A549 (cell line): Measurements from ENCODE around the gene GPX5. TPM values are rescaled to one million over a fixed set of nuclear protein-coding genes. Genes with fewer than 3 reads are reported as not detected.

Experiments used
- ATAC-seq, 2 experiments: fragments of 200-7000 bp in 1 of 2; fragments of >200 bp in 1 of 2; cut with Nextera tagmentation in 1 of 2; cut with Tn5 transposase in 1 of 2; 3 replicates each; pipeline versions ENCODE4 v1.8.0 to v1.9.1; 2018 to 2020; ENCODE audit warnings: mild to moderate bottlenecking in 1 of 2, moderate library complexity in 1 of 2
- CTCF ChIA-PET: fragments of 300-600 bp; sonication (Branson Sonifier 250); formaldehyde crosslinking; extraction: SDS; loops from one replicate; lab custom pipeline; 2021; ENCODE audit warnings: antibody characterized with exemption, inconsistent platforms; lab: Yijun Ruan, JAX
- POLR2A ChIA-PET: fragments of 350-600 bp; formaldehyde crosslinking; extraction: SDS; loops from one replicate; lab custom pipeline; 2021; ENCODE audit warnings: antibody characterized with exemption, inconsistent platforms; lab: Yijun Ruan, JAX
- DNase-seq, 2 experiments: peaks; one replicate each; pipeline versions ENCODE4 v3.0.0 to v3.0.0-alpha.2; 2011 to 2016; ENCODE audit warnings: low read depth in 1 of 2, low spot score in 1 of 2
- FAIRE-seq: peaks from 2 replicates; lab custom pipeline; 2011; peaks lifted over from hg19 to GRCh38; lab: Jason Lieb, UNC
- H3K27ac ChIP-seq, 2 experiments: fragments of >200 bp; sonication (Bioruptor Twin); formaldehyde crosslinking; 3 replicates each; pipeline ENCODE4 v1.5.1; 2016 to 2017
- H3K4me1 ChIP-seq: fragments of >200 bp; sonication (Bioruptor Twin); formaldehyde crosslinking; 3 replicates; pipeline ENCODE4 v1.6.1; 2016
- H3K4me2 ChIP-seq: fragments of >200 bp; sonication (Bioruptor Twin); formaldehyde crosslinking; 3 replicates; pipeline ENCODE4 v1.6.1; 2016
- H3K4me3 ChIP-seq: fragments of >200 bp; sonication (Bioruptor Twin); formaldehyde crosslinking; 3 replicates; pipeline ENCODE4 v1.5.1; 2016
- H3K9me3 ChIP-seq: fragments of >200 bp; sonication (Bioruptor Twin); formaldehyde crosslinking; 3 replicates; pipeline ENCODE4 v1.6.1; 2016
- BHLHE40 ChIP-seq: IDR thresholded peaks from 2 replicates; pipeline ENCODE4 v1.6.1; 2012; ENCODE audit warnings: low read depth, low read length, inconsistent platforms
- CBX2 ChIP-seq: fragments of 200-600 bp; sonication (generic); IDR thresholded peaks from 2 replicates; pipeline ENCODE4 v1.6.1; 2016; ENCODE audit warnings: low read depth, mild to moderate bottlenecking, borderline replicate concordance
- CBX8 ChIP-seq: fragments of 200-600 bp; sonication (generic); IDR thresholded peaks from 2 replicates; pipeline ENCODE4 v1.6.1; 2016
- CHD2 ChIP-seq: fragments of 150-350 bp; IDR thresholded peaks from 2 replicates; pipeline ENCODE4 v1.6.1; 2014; ENCODE audit warnings: low read length; ENCODE audit not compliant: partially characterized antibody
- EHMT2 ChIP-seq: fragments of 200-600 bp; sonication (generic); IDR thresholded peaks from 2 replicates; pipeline ENCODE4 v1.6.1; 2016; ENCODE audit warnings: antibody characterized with exemption, low read depth, mild to moderate bottlenecking, moderate library complexity
- EP300 ChIP-seq, 2 experiments: fragments of >200 bp; sonication (Bioruptor Twin); formaldehyde crosslinking; IDR thresholded peaks; 2 replicates in 1 of 2; 3 replicates in 1 of 2; pipeline ENCODE4 v1.6.1; 2016 to 2017
- ESRRA ChIP-seq: fragments of 150-350 bp; IDR thresholded peaks from 2 replicates; pipeline ENCODE4 v1.6.1; 2014; ENCODE audit warnings: mild to moderate bottlenecking, low read length, borderline replicate concordance
- FOSL2 ChIP-seq, 2 experiments: fragments of 450-650 bp in 1 of 2; fragments of >200 bp in 1 of 2; sonication (Bioruptor Twin) in 1 of 2; formaldehyde crosslinking; IDR thresholded peaks; 2 replicates each; pipeline versions ENCODE4 v1.5.0 to v1.6.1; 2016 to 2020; ENCODE audit warnings: mild to moderate bottlenecking in 1 of 2, moderate library complexity in 1 of 2
- FOXS1 ChIP-seq: fragments of 250-450 bp; sonication (Bioruptor Pico); IDR thresholded peaks from 2 replicates; pipeline ENCODE4 v1.5.0; 2020; ENCODE audit warnings: mild to moderate bottlenecking, moderate library complexity
- HEYL ChIP-seq: fragments of 250-450 bp; sonication (Bioruptor Pico); IDR thresholded peaks from 2 replicates; pipeline ENCODE4 v1.8.0; 2021; ENCODE audit warnings: mild to moderate bottlenecking, moderate library complexity
- HOXB5 ChIP-seq: fragments of 250-450 bp; sonication (Bioruptor Pico); IDR thresholded peaks from 2 replicates; pipeline ENCODE4 v1.5.0; 2020; ENCODE audit warnings: mild to moderate bottlenecking, moderate library complexity
- JUNB ChIP-seq: fragments of >200 bp; sonication (Bioruptor Twin); formaldehyde crosslinking; IDR thresholded peaks from 2 replicates; pipeline ENCODE4 v1.6.1; 2016
- KDM5A ChIP-seq: fragments of 200-600 bp; sonication (generic); IDR thresholded peaks from 2 replicates; pipeline ENCODE4 v1.6.1; 2016; ENCODE audit warnings: antibody characterized with exemption, mild to moderate bottlenecking
- MAFK ChIP-seq: fragments of 450-650 bp; IDR thresholded peaks from 2 replicates; pipeline ENCODE4 v1.6.1; 2014; ENCODE audit not compliant: partially characterized antibody
- MAZ ChIP-seq: fragments of 150-350 bp; IDR thresholded peaks from 2 replicates; pipeline ENCODE4 v1.6.1; 2014; ENCODE audit warnings: antibody characterized with exemption, low read depth, low read length, borderline replicate concordance
- MYC ChIP-seq: IDR thresholded peaks from 2 replicates; pipeline ENCODE4 v1.6.1; 2012; ENCODE audit warnings: mild to moderate bottlenecking, inconsistent platforms, low read length, improper control_type of control experiment, borderline replicate concordance
- NFE2L2 ChIP-seq: fragments of 150-350 bp; conservative IDR thresholded peaks from 2 replicates; pipeline ENCODE4 v1.6.1; 2014; ENCODE audit warnings: low read length
- NR3C1 ChIP-seq: fragments of >200 bp; sonication (Bioruptor Twin); formaldehyde crosslinking; IDR thresholded peaks from 3 replicates; pipeline ENCODE4 v1.6.1; 2017
- POLR2AphosphoS2 ChIP-seq: conservative IDR thresholded peaks from 2 replicates; pipeline ENCODE4 v1.6.1; 2012; ENCODE audit warnings: low read length, improper control_type of control experiment, inconsistent platforms
- RNF2 ChIP-seq: fragments of 200-600 bp; sonication (generic); IDR thresholded peaks from 2 replicates; pipeline ENCODE4 v1.6.1; 2016; ENCODE audit warnings: low read depth, mild to moderate bottlenecking, antibody characterized with exemption, moderate library complexity, borderline replicate concordance
- SREBF2 ChIP-seq: fragments of 450-650 bp; IDR thresholded peaks from 2 replicates; pipeline ENCODE4 v1.6.1; 2014; ENCODE audit warnings: mild to moderate bottlenecking, moderate library complexity
- TFCP2L1 ChIP-seq: fragments of 250-450 bp; sonication (Bioruptor Pico); IDR thresholded peaks from 2 replicates; pipeline ENCODE4 v1.5.0; 2021; ENCODE audit warnings: mild to moderate bottlenecking
- TP53 ChIP-seq: fragments of 250-450 bp; sonication (Bioruptor Pico); IDR thresholded peaks from 2 replicates; pipeline ENCODE4 v1.5.0; 2021; ENCODE audit warnings: mild to moderate bottlenecking, moderate library complexity
- ZNF302 ChIP-seq: fragments of 250-450 bp; sonication (Bioruptor Pico); IDR thresholded peaks from 2 replicates; pipeline ENCODE4 v1.9.0; 2021; ENCODE audit warnings: inconsistent platforms, mild to moderate bottlenecking, moderate library complexity
- ZSCAN20 ChIP-seq: fragments of 250-450 bp; sonication (Bioruptor Pico); IDR thresholded peaks from 2 replicates; pipeline ENCODE4 v1.8.0; 2022; ENCODE audit warnings: mild to moderate bottlenecking, moderate library complexity
- WGBS: methylation state at CpG from one replicate; pipeline ENCODE4 v1.1.6; 2017; ENCODE audit errors: missing lambda C conversion rate; 5-methylcytosine and 5-hydroxymethylcytosine counted together
- polyA plus RNA-seq, 4 experiments: library from polyadenylated mRNA; depleted of rRNA in 3 of 4; stranded (reverse); fragments of >200 nt; fragmentation: RNase III in 1 of 4; extraction: RNeasy Plus Mini Kit Qiagen cat#74134 plus additional on column Dnase treatment in 1 of 4; gene quantifications; 2 replicates in 3 of 4; 3 replicates in 1 of 4; pipeline ENCODE4 v1.2.3, GENCODE V29; 2011 to 2017
- TF ChIP-seq, protein P1 (sequence below): fragments of 250-450 bp; sonication (Bioruptor Pico); IDR thresholded peaks from 2 replicates; pipeline ENCODE4 v1.5.0; 2021; ENCODE audit warnings: mild to moderate bottlenecking, moderate library complexity, borderline replicate concordance
- TF ChIP-seq, protein P2 (sequence below): fragments of 450-650 bp; IDR thresholded peaks from 2 replicates; pipeline ENCODE4 v1.6.1; 2014; ENCODE audit warnings: antibody characterized with exemption
- TF ChIP-seq, protein P3 (sequence below): IDR thresholded peaks from 2 replicates; pipeline ENCODE4 v1.6.1; 2012
- TF ChIP-seq, protein P4 (sequence below): fragments of 150-350 bp; IDR thresholded peaks from 2 replicates; pipeline ENCODE4 v1.6.1; 2014; ENCODE audit warnings: low read depth, mild to moderate bottlenecking, low read length
- TF ChIP-seq, protein P5 (sequence below): fragments of >200 bp; sonication (Bioruptor Twin); formaldehyde crosslinking; IDR thresholded peaks from 3 replicates; pipeline ENCODE4 v1.5.1; 2016
- TF ChIP-seq, protein P6 (sequence below): fragments of >200 bp; sonication (Bioruptor Twin); formaldehyde crosslinking; IDR thresholded peaks from 3 replicates; pipeline ENCODE4 v1.6.1; 2016

Gene GPX5
- polyA plus RNA-seq, 2 of the 4 experiments (the other 2 are of a cell fraction), result not detected

DNA sequence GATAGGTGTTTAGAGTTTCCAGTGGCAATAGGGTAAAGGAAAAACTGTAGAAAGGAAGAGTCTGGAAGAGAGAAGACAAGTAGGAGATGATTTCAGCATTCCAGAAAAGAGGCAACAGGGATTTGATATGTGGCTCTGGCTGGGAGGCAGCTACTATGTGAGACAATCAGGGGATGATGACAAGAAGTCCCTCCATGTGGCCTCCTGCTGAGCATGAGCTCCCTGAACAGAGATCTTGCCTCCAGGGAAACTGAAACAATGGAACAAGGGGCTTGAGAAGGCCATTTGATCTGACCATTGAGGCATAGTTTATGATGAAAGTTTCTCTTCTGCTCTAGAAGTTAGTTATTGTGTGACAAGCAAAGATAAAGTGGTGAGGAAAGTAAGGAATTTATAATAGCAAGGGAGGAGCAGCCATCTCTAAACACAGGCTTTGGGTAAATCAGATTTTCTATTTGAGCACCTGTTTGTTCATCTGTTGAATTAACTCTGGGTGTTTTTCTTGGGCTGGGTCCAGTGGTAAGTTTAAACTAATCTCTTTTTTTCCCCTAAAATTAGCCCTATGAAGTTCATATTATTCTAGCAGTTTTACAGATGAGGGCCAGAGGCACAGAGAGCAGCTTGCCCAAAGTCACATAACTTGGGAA lies 3.0 kb upstream of the GPX5 start:
- no peaks in the 10 kb centered on the region for H3K4me1 ChIP-seq
- TF ChIP-seq ZSCAN20 (CRISPR knock-in tag), result no peak
- no peak for TF ChIP-seq FOSL2 (IDR thresholded peaks at IDR 0.05)
- no peak for TF ChIP-seq FOSL2 (CRISPR knock-in tag; IDR thresholded peaks at IDR 0.05)
- TF ChIP-seq JUNB, result no peak
- TF ChIP-seq HOXB5 (CRISPR knock-in tag), result no peak
- no peak for TF ChIP-seq NFE2L2
- TF ChIP-seq, protein P1, sequence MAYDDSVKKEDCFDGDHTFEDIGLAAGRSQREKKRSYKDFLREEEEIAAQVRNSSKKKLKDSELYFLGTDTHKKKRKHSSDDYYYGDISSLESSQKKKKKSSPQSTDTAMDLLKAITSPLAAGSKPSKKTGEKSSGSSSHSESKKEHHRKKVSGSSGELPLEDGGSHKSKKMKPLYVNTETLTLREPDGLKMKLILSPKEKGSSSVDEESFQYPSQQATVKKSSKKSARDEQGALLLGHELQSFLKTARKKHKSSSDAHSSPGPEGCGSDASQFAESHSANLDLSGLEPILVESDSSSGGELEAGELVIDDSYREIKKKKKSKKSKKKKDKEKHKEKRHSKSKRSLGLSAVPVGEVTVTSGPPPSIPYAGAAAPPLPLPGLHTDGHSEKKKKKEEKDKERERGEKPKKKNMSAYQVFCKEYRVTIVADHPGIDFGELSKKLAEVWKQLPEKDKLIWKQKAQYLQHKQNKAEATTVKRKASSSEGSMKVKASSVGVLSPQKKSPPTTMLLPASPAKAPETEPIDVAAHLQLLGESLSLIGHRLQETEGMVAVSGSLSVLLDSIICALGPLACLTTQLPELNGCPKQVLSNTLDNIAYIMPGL, result no peak
- TF ChIP-seq, protein P2, sequence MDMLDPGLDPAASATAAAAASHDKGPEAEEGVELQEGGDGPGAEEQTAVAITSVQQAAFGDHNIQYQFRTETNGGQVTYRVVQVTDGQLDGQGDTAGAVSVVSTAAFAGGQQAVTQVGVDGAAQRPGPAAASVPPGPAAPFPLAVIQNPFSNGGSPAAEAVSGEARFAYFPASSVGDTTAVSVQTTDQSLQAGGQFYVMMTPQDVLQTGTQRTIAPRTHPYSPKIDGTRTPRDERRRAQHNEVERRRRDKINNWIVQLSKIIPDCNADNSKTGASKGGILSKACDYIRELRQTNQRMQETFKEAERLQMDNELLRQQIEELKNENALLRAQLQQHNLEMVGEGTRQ, result no peak
- TF ChIP-seq NR3C1, result no peak
- TF ChIP-seq EHMT2, result no peak
- TF ChIP-seq MAZ, result no peak
- TF ChIP-seq MYC, result no peak
- TF ChIP-seq CBX8, result no peak
- no peak for TF ChIP-seq TP53
- no peak for TF ChIP-seq ZNF302 (CRISPR knock-in tag)
- TF ChIP-seq, protein P3, sequence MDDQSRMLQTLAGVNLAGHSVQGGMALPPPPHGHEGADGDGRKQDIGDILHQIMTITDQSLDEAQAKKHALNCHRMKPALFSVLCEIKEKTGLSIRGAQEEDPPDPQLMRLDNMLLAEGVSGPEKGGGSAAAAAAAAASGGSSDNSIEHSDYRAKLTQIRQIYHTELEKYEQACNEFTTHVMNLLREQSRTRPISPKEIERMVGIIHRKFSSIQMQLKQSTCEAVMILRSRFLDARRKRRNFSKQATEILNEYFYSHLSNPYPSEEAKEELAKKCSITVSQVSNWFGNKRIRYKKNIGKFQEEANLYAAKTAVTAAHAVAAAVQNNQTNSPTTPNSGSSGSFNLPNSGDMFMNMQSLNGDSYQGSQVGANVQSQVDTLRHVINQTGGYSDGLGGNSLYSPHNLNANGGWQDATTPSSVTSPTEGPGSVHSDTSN, result no peak
- no peak for TF ChIP-seq MAFK
- TF ChIP-seq FOXS1 (CRISPR knock-in tag), result no peak
- no peak for TF ChIP-seq RNF2
- ChIA-PET CTCF (interaction anchor here (1.5 kb wide), 1 partner anchor 20 kb away, joined by 4 read pairs; no protein-coding TSS in a partner anchor), POLR2A (no interaction called here)
- H3K4me2 ChIP-seq, result no peak overlapping the region
- ATAC-seq (no peak), DNase-seq (no peak), FAIRE-seq (no peak)
- H3K9me3 ChIP-seq, result no peaks in the 10 kb centered on the region
- H3K4me3 ChIP-seq, result no peak overlapping the region
- H3K27ac ChIP-seq, result no peak overlapping the region

DNA sequence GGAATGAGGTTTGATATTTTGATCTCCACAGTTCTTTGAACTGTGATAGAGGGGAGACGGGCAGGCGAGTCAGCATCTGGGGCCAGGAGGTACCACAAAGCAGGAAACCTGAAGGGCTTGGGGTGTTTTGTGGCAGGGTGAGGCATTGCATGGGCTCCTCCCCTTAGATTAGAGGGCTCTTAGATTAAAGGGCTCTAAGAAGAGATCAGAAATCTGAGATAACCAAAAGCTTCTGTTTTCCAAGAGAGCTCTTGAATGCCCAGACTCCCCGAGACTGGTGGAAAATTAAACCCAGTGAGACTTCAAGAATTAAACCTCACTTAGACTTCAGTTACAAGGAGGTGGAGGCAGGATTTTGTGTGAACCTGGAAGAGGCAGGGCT lies 2.4 kb upstream of the GPX5 start:
- DNase-seq (no peak), ATAC-seq (no peak), FAIRE-seq (no peak)
- ChIA-PET POLR2A (no interaction called here), CTCF (interaction anchor here (1.5 kb wide), 1 partner anchor 19 kb away, joined by 4 read pairs; no protein-coding TSS in a partner anchor)
- no peak for TF ChIP-seq NFE2L2
- TF ChIP-seq TFCP2L1 (CRISPR knock-in tag), result no peak
- TF ChIP-seq BHLHE40, result no peak
- TF ChIP-seq MAZ, result no peak
- TF ChIP-seq MYC, result no peak
- TF ChIP-seq, protein P4, sequence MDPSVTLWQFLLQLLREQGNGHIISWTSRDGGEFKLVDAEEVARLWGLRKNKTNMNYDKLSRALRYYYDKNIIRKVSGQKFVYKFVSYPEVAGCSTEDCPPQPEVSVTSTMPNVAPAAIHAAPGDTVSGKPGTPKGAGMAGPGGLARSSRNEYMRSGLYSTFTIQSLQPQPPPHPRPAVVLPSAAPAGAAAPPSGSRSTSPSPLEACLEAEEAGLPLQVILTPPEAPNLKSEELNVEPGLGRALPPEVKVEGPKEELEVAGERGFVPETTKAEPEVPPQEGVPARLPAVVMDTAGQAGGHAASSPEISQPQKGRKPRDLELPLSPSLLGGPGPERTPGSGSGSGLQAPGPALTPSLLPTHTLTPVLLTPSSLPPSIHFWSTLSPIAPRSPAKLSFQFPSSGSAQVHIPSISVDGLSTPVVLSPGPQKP, result no peak
- TF ChIP-seq KDM5A, result no peak
- TF ChIP-seq, protein P5, sequence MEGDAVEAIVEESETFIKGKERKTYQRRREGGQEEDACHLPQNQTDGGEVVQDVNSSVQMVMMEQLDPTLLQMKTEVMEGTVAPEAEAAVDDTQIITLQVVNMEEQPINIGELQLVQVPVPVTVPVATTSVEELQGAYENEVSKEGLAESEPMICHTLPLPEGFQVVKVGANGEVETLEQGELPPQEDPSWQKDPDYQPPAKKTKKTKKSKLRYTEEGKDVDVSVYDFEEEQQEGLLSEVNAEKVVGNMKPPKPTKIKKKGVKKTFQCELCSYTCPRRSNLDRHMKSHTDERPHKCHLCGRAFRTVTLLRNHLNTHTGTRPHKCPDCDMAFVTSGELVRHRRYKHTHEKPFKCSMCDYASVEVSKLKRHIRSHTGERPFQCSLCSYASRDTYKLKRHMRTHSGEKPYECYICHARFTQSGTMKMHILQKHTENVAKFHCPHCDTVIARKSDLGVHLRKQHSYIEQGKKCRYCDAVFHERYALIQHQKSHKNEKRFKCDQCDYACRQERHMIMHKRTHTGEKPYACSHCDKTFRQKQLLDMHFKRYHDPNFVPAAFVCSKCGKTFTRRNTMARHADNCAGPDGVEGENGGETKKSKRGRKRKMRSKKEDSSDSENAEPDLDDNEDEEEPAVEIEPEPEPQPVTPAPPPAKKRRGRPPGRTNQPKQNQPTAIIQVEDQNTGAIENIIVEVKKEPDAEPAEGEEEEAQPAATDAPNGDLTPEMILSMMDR, result no peak
- no peak for TF ChIP-seq CHD2
- no peak for TF ChIP-seq ZNF302 (CRISPR knock-in tag)
- no peak for TF ChIP-seq POLR2AphosphoS2
- no peak for TF ChIP-seq HEYL (CRISPR knock-in tag)
- no peak for TF ChIP-seq CBX8
- TF ChIP-seq RNF2, result no peak
- TF ChIP-seq, protein P6, sequence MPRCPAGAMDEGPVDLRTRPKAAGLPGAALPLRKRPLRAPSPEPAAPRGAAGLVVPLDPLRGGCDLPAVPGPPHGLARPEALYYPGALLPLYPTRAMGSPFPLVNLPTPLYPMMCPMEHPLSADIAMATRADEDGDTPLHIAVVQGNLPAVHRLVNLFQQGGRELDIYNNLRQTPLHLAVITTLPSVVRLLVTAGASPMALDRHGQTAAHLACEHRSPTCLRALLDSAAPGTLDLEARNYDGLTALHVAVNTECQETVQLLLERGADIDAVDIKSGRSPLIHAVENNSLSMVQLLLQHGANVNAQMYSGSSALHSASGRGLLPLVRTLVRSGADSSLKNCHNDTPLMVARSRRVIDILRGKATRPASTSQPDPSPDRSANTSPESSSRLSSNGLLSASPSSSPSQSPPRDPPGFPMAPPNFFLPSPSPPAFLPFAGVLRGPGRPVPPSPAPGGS, result no peak
- TF ChIP-seq CBX2, result no peak
- TF ChIP-seq ESRRA, result no peak
- TF ChIP-seq SREBF2, result no peak
- TF ChIP-seq EP300 (IDR thresholded peaks at IDR 0.05), result no peak
- Histone ChIP-seq H3K27ac (no peak overlapping the region), H3K4me3 (no peak overlapping the region), H3K4me1 (no peaks in the 10 kb centered on the region), H3K4me2 (no peak overlapping the region), H3K9me3 (no peaks in the 10 kb centered on the region)
- WGBS, result 44% methylated on average over 3 of the region's 3 CpGs
